CD14-positive monocyte (primary cell): ENCODE measurements around the gene CD320. TPM values are rescaled to one million over a fixed set of nuclear protein-coding genes. Genes with fewer than 3 reads are reported as not detected.

ENCODE experiments used
- DNase-seq, 3 donors: peaks; one replicate each; pipeline ENCODE4 v3.0.0-alpha.2; 2011 to 2022
- H2AFZ ChIP-seq: 2 replicates; pipeline ENCODE4 v1.6.0; 2012; ENCODE audit warnings: mild to moderate bottlenecking, low read depth, low read length, inconsistent platforms; ENCODE audit not compliant: insufficient read depth, poor library complexity, severe bottlenecking
- H3K27ac ChIP-seq, 2 donors: 1 replicate in 1 of 2; 2 replicates in 1 of 2; pipeline ENCODE4 v1.5.1; 2012 to 2013; ENCODE audit warnings: low read length in 2 of 2, control low read depth in 1 of 2, inconsistent platforms in 1 of 2, low read depth in 1 of 2, mild to moderate bottlenecking in 1 of 2
- H3K27me3 ChIP-seq, 2 donors: one replicate each; pipeline versions ENCODE4 v1.6.0 to v1.6.1; 2011 to 2013; ENCODE audit warnings: low read length in 2 of 2; ENCODE audit not compliant: control insufficient read depth in 2 of 2, insufficient read depth in 2 of 2
- H3K36me3 ChIP-seq, 2 donors: replicated peaks in 1 of 2; 1 replicate in 1 of 2; 2 replicates in 1 of 2; pipeline versions ENCODE4 v1.5.1 to v1.6.1; 2012 to 2013; ENCODE audit warnings: low read length in 2 of 2, control low read depth in 1 of 2, inconsistent platforms in 1 of 2, mild to moderate bottlenecking in 1 of 2; ENCODE audit not compliant: insufficient read depth in 2 of 2, control insufficient read depth in 1 of 2
- H3K4me1 ChIP-seq, 2 donors: 1 replicate in 1 of 2; 2 replicates in 1 of 2; pipeline versions ENCODE4 v1.5.1 to v1.6.1; 2012 to 2013; ENCODE audit warnings: low read length in 2 of 2, control low read depth in 1 of 2, inconsistent platforms in 1 of 2, mild to moderate bottlenecking in 1 of 2, moderate library complexity in 1 of 2; ENCODE audit not compliant: insufficient read depth in 2 of 2, control insufficient read depth in 1 of 2
- H3K4me2 ChIP-seq: replicated peaks from 2 replicates; pipeline ENCODE3; 2012; ENCODE audit warnings: low read length, moderate library complexity, mild to moderate bottlenecking; ENCODE audit not compliant: poor library complexity, severe bottlenecking; ENCODE audit errors: extremely low read depth
- H3K4me3 ChIP-seq, 3 experiments: fragments of 200-600 bp in 1 of 3; sonication (generic) in 1 of 3; replicated peaks in 1 of 3; 1 replicate in 2 of 3; 2 replicates in 1 of 3; pipeline ENCODE4 v1.5.1; 2011 to 2013; ENCODE audit warnings: low read length in 3 of 3, mild to moderate bottlenecking in 3 of 3, control low read depth in 2 of 3, low read depth in 2 of 3, inconsistent platforms in 1 of 3, moderate library complexity in 1 of 3
- H3K79me2 ChIP-seq: 2 replicates; pipeline ENCODE4 v1.6.0; 2012; ENCODE audit warnings: mild to moderate bottlenecking, control low read depth, inconsistent platforms, low read length, moderate library complexity; ENCODE audit not compliant: insufficient read depth
- H3K9ac ChIP-seq: 2 replicates; pipeline ENCODE4 v1.6.0; 2017; ENCODE audit warnings: low read length, mild to moderate bottlenecking; ENCODE audit not compliant: insufficient read depth, poor library complexity, severe bottlenecking
- H3K9me3 ChIP-seq, 2 donors: replicated peaks in 1 of 2; 1 replicate in 1 of 2; 2 replicates in 1 of 2; pipeline versions ENCODE4 v1.5.1 to v1.6.1; 2012 to 2013; ENCODE audit warnings: low read length in 2 of 2, control low read depth in 1 of 2; ENCODE audit not compliant: control insufficient read depth in 1 of 2, insufficient read depth in 1 of 2
- H4K20me1 ChIP-seq: 2 replicates; pipeline ENCODE4 v1.6.0; 2012; ENCODE audit warnings: mild to moderate bottlenecking, low read length, control low read depth, moderate library complexity; ENCODE audit not compliant: insufficient read depth
- H3K27ac Mint-ChIP-seq, 7 donors: one replicate each; pipeline ENCODE4 v1.8.0; 2020; ENCODE audit warnings: mild to moderate bottlenecking in 7 of 7, mixed read lengths in 7 of 7, moderate library complexity in 6 of 7, inconsistent platforms in 2 of 7
- H3K27me3 Mint-ChIP-seq, 3 donors: one replicate each; pipeline ENCODE4 v1.8.0; 2021 to 2022; ENCODE audit warnings: low read depth in 3 of 3, mild to moderate bottlenecking in 3 of 3, mixed read lengths in 3 of 3, moderate library complexity in 3 of 3, inconsistent platforms in 1 of 3
- H3K36me3 Mint-ChIP-seq, 2 donors: one replicate each; pipeline ENCODE4 v1.8.0; 2020; ENCODE audit warnings: mixed read lengths in 2 of 2, inconsistent platforms in 1 of 2, mild to moderate bottlenecking in 1 of 2
- H3K4me1 Mint-ChIP-seq: one replicate; pipeline ENCODE4 v1.8.0; 2020; ENCODE audit warnings: mild to moderate bottlenecking, mixed read lengths
- H3K4me3 Mint-ChIP-seq, 2 donors: one replicate each; pipeline ENCODE4 v1.8.0; 2020; ENCODE audit warnings: mild to moderate bottlenecking in 2 of 2, mixed read lengths in 2 of 2, moderate library complexity in 1 of 2
- H3K9me3 Mint-ChIP-seq, 7 donors: one replicate each; pipeline ENCODE4 v1.8.0; 2020 to 2022; ENCODE audit warnings: mixed read lengths in 7 of 7, mild to moderate bottlenecking in 6 of 7, moderate library complexity in 6 of 7, inconsistent platforms in 2 of 7
- CTCF ChIP-seq: fragments of 200-600 bp; IDR thresholded peaks from one replicate; pipeline ENCODE4 v1.8.0; 2022; ENCODE audit warnings: antibody characterized with exemption, mild to moderate bottlenecking
- WGBS: methylation state at CpG from one replicate; pipeline ENCODE4 v1.1.5; 2013; ENCODE audit warnings: missing lambda C conversion rate; ENCODE audit not compliant: insufficient coverage; 5-methylcytosine and 5-hydroxymethylcytosine counted together
- intact Hi-C, 2 donors: fragments of 100-400 bp; cut with micrococcal nuclease; formaldehyde crosslinking; loops; one replicate each; pipeline versions ENCODE4 v1.15.0 to v1.15.1; 2023
- polyA plus RNA-seq, 3 donors: library from polyadenylated mRNA; depleted of rRNA in 1 of 3; unstranded in 2 of 3; stranded (reverse) in 1 of 3; fragments of 300-500 nt in 2 of 3; fragments of >200 nt in 1 of 3; fragmentation: Illumina TruSeq in 2 of 3; gene quantifications; 1 replicate in 2 of 3; 2 replicates in 1 of 3; pipeline ENCODE4 v1.2.3, GENCODE V29; 2012 to 2021

CD320 gene
- polyA plus RNA-seq, 3 donors = 0.72 to 2.5 (median 1.0) TPM

- Histone ChIP-seq H3K36me3 (peaks cover 0 to 8% of the 10 kb centered on the region in 2 donors), H2AFZ (no peak overlapping the region), H3K9ac (no peak overlapping the region), H3K9me3 (no peaks in the 10 kb centered on the region), H3K27ac (no peak overlapping the region), H3K27me3 (peaks cover 0 to 18% of the 10 kb centered on the region in 2 donors), H3K4me1 (peaks cover 12 to 13% of the 10 kb centered on the region in 2 donors), H3K79me2 (no peaks in the 10 kb centered on the region), H3K4me2 (no peak overlapping the region), H3K4me3 (no peak overlapping the region), H4K20me1 (no peaks in the 10 kb centered on the region)
- DNase-seq = no peak
- peaks cover 26 to 63% (median 36%) of the 10 kb centered on the region in 3 donors for H3K27me3 Mint-ChIP-seq
- peaks cover 8 to 21% of the 10 kb centered on the region in 2 donors for H3K36me3 Mint-ChIP-seq
- peak overlapping the region in 1 of 2 donors; percentile 39 for H3K4me3 Mint-ChIP-seq
- TF ChIP-seq CTCF = no peak
- 94% methylated on average over 28 of the region's 33 CpGs for WGBS
- intact Hi-C loops = no loop called here
- peaks cover 0 to 3% (median 0%) of the 10 kb centered on the region in 7 donors for H3K9me3 Mint-ChIP-seq
- H3K27ac Mint-ChIP-seq = no peak overlapping the region
- peaks cover 23% of the 10 kb centered on the region for H3K4me1 Mint-ChIP-seq
Measured at GRCh38 chr19:8304841-8305621, 3.1 kb downstream of the CD320 start.

GRCh38 chr19:8302734-8303133 is 5.4 kb downstream of the CD320 start:
- Histone ChIP-seq H2AFZ (no peak overlapping the region), H3K4me3 (no peak overlapping the region), H3K4me2 (no peak overlapping the region), H3K9me3 (no peaks in the 10 kb centered on the region), H3K27ac (no peak overlapping the region), H3K9ac (no peak overlapping the region), H3K36me3 (no peaks in the 10 kb centered on the region), H4K20me1 (no peaks in the 10 kb centered on the region), H3K79me2 (no peaks in the 10 kb centered on the region), H3K4me1 (peaks cover 3% of the 10 kb centered on the region in 2 donors), H3K27me3 (peaks cover 0 to 17% of the 10 kb centered on the region in 2 donors)
- peaks cover 0 to 6% of the 10 kb centered on the region in 2 donors for H3K36me3 Mint-ChIP-seq
- peaks cover 11% of the 10 kb centered on the region for H3K4me1 Mint-ChIP-seq
- H3K27ac Mint-ChIP-seq = no peak overlapping the region
- peaks cover 0 to 3% (median 0%) of the 10 kb centered on the region in 7 donors for H3K9me3 Mint-ChIP-seq
- DNase-seq = no peak
- no peak for TF ChIP-seq CTCF
- no peak overlapping the region for H3K4me3 Mint-ChIP-seq
- intact Hi-C loops = no loop called here
- WGBS = 90% methylated on average over 2 of the region's 7 CpGs
- H3K27me3 Mint-ChIP-seq = peaks cover 28 to 57% (median 35%) of the 10 kb centered on the region in 3 donors
